AG04449 (cell line): ENCODE data around the gene CTDSPL.
"Not testable (repeated sequence)": the region's sequence is repeated elsewhere in the genome, so short reads cannot be mapped to it uniquely, and the experiment has no call there.

Experiments used
- CTCF ChIA-PET: fragments of 350-600 bp; formaldehyde crosslinking; extraction: SDS; loops from one replicate; lab custom pipeline; 2021; ENCODE audit warnings: antibody characterized with exemption; lab: Yijun Ruan, JAX
- POLR2A ChIA-PET: fragments of 400-600, 350-600 bp; formaldehyde crosslinking; extraction: SDS; loops from one replicate; lab custom pipeline; 2020; ENCODE audit warnings: antibody characterized with exemption, inconsistent platforms; lab: Yijun Ruan, JAX
- DNase-seq: peaks from one replicate; pipeline ENCODE4 v3.0.0-alpha.2; 2010; ENCODE audit warnings: low read depth, low spot score
- H3K4me3 ChIP-seq: 2 replicates; pipeline ENCODE4 v1.5.1; 2011; ENCODE audit warnings: low read depth, mild to moderate bottlenecking, control low read depth, low read length
- TF ChIP-seq, protein P1 (sequence below): IDR thresholded peaks from one replicate; pipeline ENCODE4 v1.5.1; 2011; ENCODE audit warnings: mild to moderate bottlenecking, moderate library complexity, low read length, control low read depth, inconsistent platforms; ENCODE audit not compliant: insufficient read depth; ENCODE audit errors: missing control alignments

The CTDSPL gene

DNA sequence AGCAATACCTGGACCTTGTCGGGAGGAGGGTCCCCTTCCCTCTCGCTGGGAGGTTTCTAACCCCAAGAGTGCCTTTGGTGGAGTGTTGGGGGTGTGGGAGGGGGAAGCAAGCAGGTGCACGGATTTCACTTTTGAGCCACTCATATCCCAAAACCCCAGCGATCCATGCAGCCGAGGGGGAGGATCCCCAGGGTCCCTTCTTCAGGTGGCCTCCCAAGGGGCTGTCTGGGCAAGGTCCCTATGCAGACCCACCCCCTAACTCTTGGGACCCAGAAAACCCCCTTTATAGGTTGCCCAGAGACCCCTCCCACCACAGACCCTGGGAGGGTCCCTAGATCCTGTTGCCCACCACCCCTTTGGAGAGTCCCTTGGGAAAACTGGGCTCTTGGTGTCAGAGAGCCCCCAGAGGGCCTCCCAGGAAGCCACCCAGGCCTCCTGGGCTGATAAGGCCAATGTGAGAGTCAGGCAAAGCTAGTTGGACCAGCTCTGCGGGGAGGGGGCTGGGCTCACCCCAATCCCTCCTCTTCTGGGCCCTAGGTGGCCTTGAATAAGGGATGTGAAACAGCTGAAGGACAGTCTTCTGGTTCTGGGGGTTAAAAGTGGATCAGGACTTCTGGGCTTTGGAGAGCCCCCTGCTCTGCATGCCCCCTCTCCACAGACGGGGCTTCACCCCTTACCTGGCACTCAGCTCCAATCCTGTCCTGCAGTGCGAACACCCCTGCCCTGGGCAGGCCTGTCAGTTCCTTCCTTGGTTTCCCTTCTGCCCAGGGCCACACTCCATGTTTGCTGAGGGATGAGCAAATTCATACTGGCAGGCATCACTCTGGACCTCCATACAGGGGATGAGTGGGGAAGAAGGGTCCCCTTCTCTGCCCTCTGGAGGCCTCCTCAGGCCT, 168.7 kb downstream of the CTDSPL start:
- TF ChIP-seq, protein P1, sequence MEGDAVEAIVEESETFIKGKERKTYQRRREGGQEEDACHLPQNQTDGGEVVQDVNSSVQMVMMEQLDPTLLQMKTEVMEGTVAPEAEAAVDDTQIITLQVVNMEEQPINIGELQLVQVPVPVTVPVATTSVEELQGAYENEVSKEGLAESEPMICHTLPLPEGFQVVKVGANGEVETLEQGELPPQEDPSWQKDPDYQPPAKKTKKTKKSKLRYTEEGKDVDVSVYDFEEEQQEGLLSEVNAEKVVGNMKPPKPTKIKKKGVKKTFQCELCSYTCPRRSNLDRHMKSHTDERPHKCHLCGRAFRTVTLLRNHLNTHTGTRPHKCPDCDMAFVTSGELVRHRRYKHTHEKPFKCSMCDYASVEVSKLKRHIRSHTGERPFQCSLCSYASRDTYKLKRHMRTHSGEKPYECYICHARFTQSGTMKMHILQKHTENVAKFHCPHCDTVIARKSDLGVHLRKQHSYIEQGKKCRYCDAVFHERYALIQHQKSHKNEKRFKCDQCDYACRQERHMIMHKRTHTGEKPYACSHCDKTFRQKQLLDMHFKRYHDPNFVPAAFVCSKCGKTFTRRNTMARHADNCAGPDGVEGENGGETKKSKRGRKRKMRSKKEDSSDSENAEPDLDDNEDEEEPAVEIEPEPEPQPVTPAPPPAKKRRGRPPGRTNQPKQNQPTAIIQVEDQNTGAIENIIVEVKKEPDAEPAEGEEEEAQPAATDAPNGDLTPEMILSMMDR: no peak
- ChIA-PET CTCF (interaction anchor here (0.9 to 1.1 kb wide), 2 partner anchors 11 to 27 kb away, joined by 3 to 4 read pairs; no protein-coding TSS in a partner anchor), POLR2A (no interaction called here)
- DNase-seq: no peak
- peak overlapping the region; percentile 66 for H3K4me3 ChIP-seq

DNA sequence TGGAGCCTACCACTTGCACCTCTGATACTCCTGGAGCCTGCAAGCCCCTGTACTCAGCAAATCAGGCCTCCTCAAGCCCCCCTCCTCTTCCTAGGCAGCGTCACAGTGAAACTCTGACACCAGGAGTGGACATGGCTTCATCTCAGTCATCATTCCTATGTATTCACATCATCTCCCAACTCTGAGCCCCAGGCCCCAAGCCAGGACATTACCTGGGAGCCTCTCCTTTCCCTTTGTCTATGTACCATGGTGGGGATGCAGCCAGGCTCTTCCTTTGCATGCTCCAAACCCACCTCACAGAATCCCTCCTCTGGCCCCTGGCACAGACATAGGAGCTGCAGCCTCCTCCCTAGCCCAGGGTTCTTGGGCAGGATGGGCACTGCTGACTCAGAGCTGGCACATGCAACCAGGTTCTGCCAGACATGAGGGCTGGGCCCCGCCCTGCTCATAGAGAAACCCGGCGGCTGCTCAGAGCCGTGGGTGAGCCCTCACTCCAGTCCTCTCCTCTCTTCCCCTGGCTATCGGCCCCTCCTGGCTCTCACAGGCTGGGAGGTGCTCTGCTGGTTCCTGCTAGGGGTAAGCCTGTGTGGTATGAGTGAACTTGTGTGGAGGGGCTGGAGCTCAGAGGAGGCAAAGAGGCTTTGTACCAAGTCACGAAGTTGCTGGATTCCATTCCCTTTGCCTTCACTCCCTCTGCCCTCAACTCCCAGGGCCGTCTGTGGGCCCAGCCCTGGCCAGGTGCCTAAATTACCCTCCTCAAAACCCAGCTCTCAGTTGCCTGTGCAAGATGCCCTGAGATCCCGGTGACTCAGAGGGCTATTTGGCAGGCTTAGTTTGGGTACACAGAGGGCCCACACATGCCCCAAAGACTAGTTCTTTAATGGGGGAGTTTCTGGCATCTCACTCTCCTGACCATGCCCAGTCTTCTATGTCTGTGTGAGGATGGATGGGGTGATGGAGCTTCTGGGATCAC, 169.6 kb downstream of the CTDSPL start:
- no peak for DNase-seq
- H3K4me3 ChIP-seq: no peak overlapping the region
- ChIA-PET CTCF (no interaction called here), POLR2A (no interaction called here)
- TF ChIP-seq, protein P1: no peak

DNA sequence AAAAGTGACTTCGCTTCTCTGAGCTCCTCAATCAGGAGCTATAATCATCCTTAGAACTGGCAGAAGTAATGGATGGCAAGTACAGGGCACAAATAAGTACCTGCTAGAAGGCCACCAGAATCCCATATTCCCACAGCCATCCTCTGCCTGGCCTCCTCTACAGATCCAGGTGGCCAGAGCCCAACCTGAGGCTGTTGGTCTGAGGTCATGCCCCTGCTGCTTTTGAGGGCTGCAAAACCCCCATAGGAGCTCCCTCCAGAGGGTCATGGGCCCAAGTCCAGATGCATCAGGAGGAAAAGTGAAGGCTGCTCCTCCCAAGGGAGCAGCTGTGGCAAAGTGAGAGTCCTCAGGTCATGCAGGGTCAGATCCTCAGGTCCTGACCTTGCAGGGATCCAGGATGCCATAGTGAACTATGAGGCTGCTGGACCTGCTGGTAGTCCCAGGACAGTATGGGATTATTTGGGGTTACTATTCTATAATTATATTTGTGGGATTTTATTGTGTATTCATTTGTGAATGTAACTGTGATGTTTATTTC, 170.7 kb downstream of the CTDSPL start:
- TF ChIP-seq, protein P1: no peak
- H3K4me3 ChIP-seq: no peak overlapping the region
- CTCF ChIA-PET: interaction anchor here (0.6 to 1.0 kb wide), 2 partner anchors 31 to 177 kb away, joined by 3 read pairs; no protein-coding TSS in a partner anchor
- no peak for DNase-seq
- POLR2A ChIA-PET: no interaction called here

DNA sequence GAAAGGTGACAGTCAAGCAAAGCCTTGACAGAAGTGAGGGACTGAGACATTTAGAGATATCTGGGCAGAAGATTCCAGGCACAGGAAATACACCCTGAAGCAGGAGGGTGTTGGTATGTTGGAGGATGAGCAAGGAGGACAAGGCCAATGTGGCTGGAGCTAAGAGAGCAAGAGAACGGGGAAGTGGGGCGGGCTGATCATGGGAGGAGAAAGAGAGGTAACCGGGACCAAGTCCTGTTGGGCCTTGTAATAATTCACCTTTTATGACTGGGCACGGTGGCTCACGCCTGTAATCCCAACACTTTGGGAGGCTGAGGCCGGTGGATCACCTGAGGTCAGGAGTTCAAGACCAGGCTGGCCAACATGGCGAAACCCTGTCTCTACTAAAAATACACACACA, 171.9 kb downstream of the CTDSPL start:
- H3K4me3 ChIP-seq, DNase-seq, CTCF ChIA-PET, POLR2A ChIA-PET: not testable (repeated sequence)
